GM12878 (cell line): ENCODE results near the gene BTBD9. TPM values are rescaled to one million over a fixed set of nuclear protein-coding genes. Genes with fewer than 3 reads are reported as not detected.

Experiments used
- ATAC-seq: fragments of 200-7000 bp; cut with Tn5 transposase; 3 replicates; pipeline ENCODE4 v1.9.1; 2020; ENCODE audit warnings: mild to moderate bottlenecking, moderate library complexity
- BruUV-seq: library from RNA; stranded (reverse); fragments of 400-500 nt; replicated peaks from 2 replicates; lab custom pipeline; 2021; lab: Mats Ljungman, UMichigan
- CTCF ChIA-PET: fragments of 300-600 bp; sonication (Branson Sonifier 250); formaldehyde crosslinking; extraction: SDS; loops from one replicate; lab custom pipeline; 2021; ENCODE audit warnings: inconsistent platforms; lab: Yijun Ruan, JAX
- POLR2A ChIA-PET: fragments of 350-600 bp; formaldehyde crosslinking; extraction: SDS; loops from one replicate; lab custom pipeline; 2021; ENCODE audit warnings: inconsistent platforms; lab: Charles Lee
- RAD21 ChIA-PET: fragments of 300-600 bp; sonication (Branson Sonifier 250); formaldehyde crosslinking; loops from one replicate; lab custom pipeline; 2023; ENCODE audit warnings: antibody characterized with exemption; ENCODE audit not compliant: unreplicated experiment; lab: Charles Lee
- SMC1A ChIA-PET: fragments of 300-600 bp; sonication (Branson Sonifier 250); formaldehyde crosslinking; loops from one replicate; lab custom pipeline; 2023; ENCODE audit not compliant: unreplicated experiment, uncharacterized antibody; lab: Charles Lee
- DNase-seq: peaks from one replicate; pipeline ENCODE4 v3.0.0-alpha.2; 2011; ENCODE audit warnings: low read depth, low spot score
- FAIRE-seq: peaks from 3 replicates; lab custom pipeline; 2011; peaks lifted over from hg19 to GRCh38; lab: Jason Lieb, UNC
- H2AFZ ChIP-seq: 2 replicates; pipeline ENCODE4 v1.6.0; 2011; ENCODE audit warnings: low read depth, low read length, control low read depth; ENCODE audit not compliant: control insufficient read depth
- H3K27ac ChIP-seq: 2 replicates; pipeline ENCODE4 v1.5.1; 2011; ENCODE audit warnings: control low read depth; ENCODE audit not compliant: control insufficient read depth, insufficient read depth
- H3K27me3 ChIP-seq, 2 experiments: replicated peaks in 1 of 2; 2 replicates each; pipeline versions ENCODE4 v1.6.0 to v1.6.1; 2011; ENCODE audit warnings: low read length in 1 of 2; ENCODE audit not compliant: control insufficient read depth in 2 of 2, insufficient read depth in 2 of 2
- H3K36me3 ChIP-seq, 2 experiments: 2 replicates each; pipeline ENCODE4 v1.5.1; 2011; ENCODE audit warnings: low read length in 1 of 2; ENCODE audit not compliant: control insufficient read depth in 2 of 2, insufficient read depth in 2 of 2
- H3K4me1 ChIP-seq: 2 replicates; pipeline ENCODE4 v1.6.1; 2011; ENCODE audit warnings: mild to moderate bottlenecking, low read length, moderate library complexity, mixed read lengths; ENCODE audit not compliant: control insufficient read depth, insufficient read depth
- H3K4me2 ChIP-seq: 2 replicates; pipeline ENCODE4 v1.6.0; 2011; ENCODE audit warnings: control low read depth; ENCODE audit not compliant: control insufficient read depth, insufficient read depth
- H3K4me3 ChIP-seq: fragments of 200-600 bp; sonication (generic); 2 replicates; pipeline ENCODE4 v1.5.1; 2016
- H3K79me2 ChIP-seq: 2 replicates; pipeline ENCODE4 v1.6.0; 2011; ENCODE audit warnings: low read length; ENCODE audit not compliant: control insufficient read depth, insufficient read depth
- H3K9ac ChIP-seq: 2 replicates; pipeline ENCODE4 v1.8.0; 2011; ENCODE audit warnings: low read length, control low read depth, mixed read lengths; ENCODE audit not compliant: control insufficient read depth, insufficient read depth
- H3K9me3 ChIP-seq: replicated peaks from 3 replicates; pipeline ENCODE4 v1.5.1; 2011; ENCODE audit warnings: mild to moderate bottlenecking, low read length; ENCODE audit not compliant: control insufficient read depth, insufficient read depth
- H4K20me1 ChIP-seq: 2 replicates; pipeline ENCODE4 v1.6.0; 2011; ENCODE audit not compliant: control insufficient read depth, insufficient read depth
- NFYB ChIP-seq: IDR thresholded peaks from 2 replicates; pipeline ENCODE4 v1.6.1; 2011; ENCODE audit warnings: low read depth, mild to moderate bottlenecking, low read length, improper control_type of control experiment, moderate library complexity; ENCODE audit not compliant: insufficient read depth
- POLR2AphosphoS5 ChIP-seq: IDR thresholded peaks from 2 replicates; pipeline ENCODE4 v1.6.1; 2011; ENCODE audit warnings: mild to moderate bottlenecking, low read length, inconsistent platforms
- SKIL ChIP-seq: fragments of 450-650 bp; IDR thresholded peaks from 2 replicates; pipeline ENCODE4 v1.6.1; 2017; ENCODE audit warnings: mild to moderate bottlenecking, low read depth, inconsistent platforms; ENCODE audit not compliant: poor library complexity, severe bottlenecking
- ZNF384 ChIP-seq: IDR thresholded peaks from 2 replicates; pipeline ENCODE4 v1.6.1; 2012; ENCODE audit warnings: low read depth, mild to moderate bottlenecking, low read length, improper control_type of control experiment, borderline replicate concordance
- WGBS: methylation state at CpG from one replicate; pipeline ENCODE4 v1.1.6; 2016; ENCODE audit warnings: low lambda C conversion rate; ENCODE audit not compliant: insufficient replicate concordance, insufficient coverage; ENCODE audit errors: missing lambda C conversion rate; 5-methylcytosine and 5-hydroxymethylcytosine counted together
- in situ Hi-C: fragments of 300-500 bp; cut with MboI; formaldehyde crosslinking; loops from 9 replicates; pipeline ENCODE4 v1.14.3; 2018; ENCODE audit warnings: mixed read lengths
- intact Hi-C: fragments of 100-400 bp; cut with micrococcal nuclease; formaldehyde crosslinking; loops from one replicate; pipeline ENCODE4 v1.14.2; 2022; ENCODE audit not compliant: unreplicated experiment
- polyA plus RNA-seq, 11 experiments: library from polyadenylated mRNA; depleted of rRNA in 4 of 11; unstranded in 6 of 11; stranded (reverse) in 5 of 11; fragments of >200 nt; fragmentation: Nextera tagmentation in 4 of 11; fragmentation: Illumina TruSeq in 1 of 11; extraction: Ambion mirVana in 4 of 11; extraction: Trizol in 1 of 11; gene quantifications; 1 replicate in 1 of 11; 2 replicates in 10 of 11; pipeline versions ENCODE4 v1.2.1 to v1.2.3, GENCODE V29; 2011 to 2016; ENCODE audit warnings: inconsistent platforms in 2 of 11, missing spikeins in 2 of 11, low read depth in 1 of 11
- total RNA-seq, 4 experiments: library from RNA; depleted of rRNA in 3 of 4; stranded (reverse); fragments of >200 nt in 3 of 4; fragmentation: Illumina TruSeq in 1 of 4; extraction: Trizol in 1 of 4; gene quantifications; 2 replicates each; pipeline versions ENCODE4 v1.2.1 to v1.2.3, GENCODE V29; 2013 to 2021

Gene BTBD9
- total and polyA plus RNA-seq, 10 of the 15 experiments (the other 5 are each of a cell fraction or from before 2014, with no cell fraction given) = 0.22 to 8.6 (median 4.6) TPM

DNA sequence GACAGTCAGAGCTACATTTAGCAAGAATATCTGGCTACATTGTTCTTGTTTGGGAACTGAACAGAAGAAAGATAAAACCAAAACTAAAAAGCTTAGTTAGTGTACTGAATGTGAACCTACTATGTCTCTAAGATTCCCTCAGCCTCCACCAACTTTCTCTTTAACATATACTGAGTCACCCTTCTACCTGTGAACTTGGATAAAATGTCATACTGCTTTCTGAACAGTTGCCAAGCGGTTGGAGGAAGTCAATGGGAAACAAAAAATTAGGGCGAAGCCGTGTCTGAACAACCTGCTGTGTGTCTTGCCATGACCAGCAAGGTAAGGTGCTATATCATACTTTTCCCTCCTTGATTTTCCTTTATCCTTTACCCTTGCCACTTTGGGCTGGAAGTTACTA, 243.5 kb downstream of the BTBD9 start:
- ChIA-PET POLR2A (no interaction called here), RAD21 (interaction anchor here (0.7 kb wide), 1 partner anchor 60 kb away, joined by 3 read pairs; no protein-coding TSS in a partner anchor), SMC1A (interaction anchor here (0.9 to 1.5 kb wide), 3 partner anchors 9 to 57 kb away, joined by 3 read pairs; no protein-coding TSS in a partner anchor), CTCF (no interaction called here)
- 100% methylated on average over 3 of the region's 3 CpGs for WGBS
- BruUV-seq = no TSS peak
- Histone ChIP-seq H3K36me3 (no peaks in the 10 kb centered on the region), H3K9me3 (no peaks in the 10 kb centered on the region), H3K79me2 (no peaks in the 10 kb centered on the region), H3K9ac (no peak overlapping the region), H3K4me2 (no peak overlapping the region), H3K4me3 (no peak overlapping the region), H3K4me1 (no peaks in the 10 kb centered on the region), H3K27me3 (no peaks in the 10 kb centered on the region), H3K27ac (no peak overlapping the region), H4K20me1 (no peaks in the 10 kb centered on the region), H2AFZ (no peak overlapping the region)
- in situ Hi-C loops (no loop called here), intact Hi-C loops (no loop called here)
- no peak for DNase-seq
- FAIRE-seq = no peak
- no peak for ATAC-seq
- no peak for TF ChIP-seq POLR2AphosphoS5

DNA sequence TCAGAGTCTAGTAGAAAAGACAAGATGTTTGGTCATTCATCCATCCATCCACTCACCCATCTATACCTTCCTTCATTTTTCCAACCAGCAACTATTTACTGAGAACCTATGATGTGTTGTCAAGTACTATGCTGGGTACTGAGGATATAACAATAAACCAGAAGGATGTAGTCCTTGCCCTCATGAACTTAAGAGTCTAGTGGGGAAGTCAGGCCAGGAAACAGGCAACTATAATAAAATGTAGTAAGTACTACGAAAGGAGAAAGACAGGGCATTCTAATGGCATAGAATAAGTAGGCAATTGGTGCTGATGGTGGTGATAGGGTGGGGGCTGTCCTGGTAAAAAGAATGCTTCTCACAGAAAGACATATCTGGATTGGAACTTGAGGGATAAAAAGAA, 245.7 kb downstream of the BTBD9 start:
- H3K36me3 ChIP-seq = no peaks in the 10 kb centered on the region
- ATAC-seq (no peak), FAIRE-seq (no peak), DNase-seq (no peak)
- no peaks in the 10 kb centered on the region for H4K20me1 ChIP-seq
- no peak overlapping the region for H2AFZ ChIP-seq
- BruUV-seq = no TSS peak
- in situ Hi-C loops = no loop called here
- no peak overlapping the region for H3K4me2 ChIP-seq
- RAD21 ChIA-PET = no interaction called here
- H3K27ac ChIP-seq = no peak overlapping the region
- CTCF ChIA-PET = no interaction called here
- H3K4me1 ChIP-seq = no peaks in the 10 kb centered on the region
- WGBS = 93% methylated on average over 1 of the region's 1 CpG
- H3K9ac ChIP-seq = no peak overlapping the region
- no peak overlapping the region for H3K4me3 ChIP-seq
- no peaks in the 10 kb centered on the region for H3K9me3 ChIP-seq
- no peaks in the 10 kb centered on the region for H3K79me2 ChIP-seq
- intact Hi-C loops = no loop called here
- no peaks in the 10 kb centered on the region for H3K27me3 ChIP-seq
- SMC1A ChIA-PET = no interaction called here
- TF ChIP-seq NFYB = no peak
- no peak for TF ChIP-seq ZNF384
- no peak for TF ChIP-seq SKIL
- POLR2A ChIA-PET = no interaction called here
